Measurements from ENCODE around the gene CD82.

CD82 gene

GRCh38 chr11:44605068-44605708, 39.7 kb downstream of the CD82 start:
- no peak for DNase-seq

GRCh38 chr11:44605965-44606364, 40.5 kb downstream of the CD82 start:
- no peak for DNase-seq

GRCh38 chr11:44606472-44606871, 41.0 kb downstream of the CD82 start:
- no peak for DNase-seq

- DNase-seq, result no peak
Observed at GRCh38 chr11:44607319-44607962, 42.0 kb downstream of the CD82 start.

GRCh38 chr11:44607987-44608386, 42.5 kb downstream of the CD82 start:
- DNase-seq, result no peak

- DNase-seq, result no peak
Observed at GRCh38 chr11:44608651-44608990, 43.2 kb downstream of the CD82 start.

GRCh38 chr11:44608991-44609782, 43.7 kb downstream of the CD82 start:
- peak; percentile 45 for DNase-seq

GRCh38 chr11:44609783-44610155, 44.3 kb downstream of the CD82 start:
- no peak for DNase-seq

- no peak for DNase-seq
Observed at GRCh38 chr11:44610186-44610955, 44.9 kb downstream of the CD82 start.

- no peak for DNase-seq
Observed at GRCh38 chr11:44611088-44611487, 45.6 kb downstream of the CD82 start.

- peak; percentile 79 for DNase-seq
Observed at GRCh38 chr11:44611687-44612434, 46.4 kb downstream of the CD82 start.

- DNase-seq, result no peak
Observed at GRCh38 chr11:44613153-44613552, 47.7 kb downstream of the CD82 start.

- no peak for DNase-seq
Observed at GRCh38 chr11:44614281-44614775, 48.9 kb downstream of the CD82 start.

GRCh38 chr11:44615041-44615755, 49.7 kb downstream of the CD82 start:
- DNase-seq, result no peak

GRCh38 chr11:44615913-44616791, 50.7 kb downstream of the CD82 start:
- DNase-seq, result no peak

- no peak for DNase-seq
Observed at GRCh38 chr11:44617671-44618461, 52.4 kb downstream of the CD82 start.

GRCh38 chr11:44618561-44619425, 53.3 kb downstream of the CD82 start:
- DNase-seq, result no peak

GRCh38 chr11:44620328-44620725, 54.9 kb downstream of the CD82 start:
- no peak for DNase-seq

GRCh38 chr11:44621140-44621681, 55.7 kb downstream of the CD82 start:
- DNase-seq, result peak; percentile 65
